Upper lobe of left lung (tissue), 4 donors: ENCODE results near the gene ILF2.

ENCODE experiments used
- CTCF ChIP-seq, 6 experiments: fragments of 450-650 bp in 4 of 6; fragments of 200-600 bp in 2 of 6; sonication (generic) in 2 of 6; IDR thresholded peaks; one replicate each; pipeline ENCODE4 v1.5.1; 2016 to 2019; ENCODE audit warnings: antibody characterized with exemption in 6 of 6
- EP300 ChIP-seq, 4 donors: sonication (generic); formaldehyde crosslinking; IDR thresholded peaks; one replicate each; pipeline ENCODE4 v1.5.1; 2017; ENCODE audit warnings: antibody characterized with exemption in 4 of 4, control low read depth in 2 of 4
- POLR2A ChIP-seq, 4 donors: fragments of 450-650 bp; IDR thresholded peaks; one replicate each; pipeline ENCODE4 v1.5.1; 2016 to 2017; ENCODE audit warnings: antibody characterized with exemption in 4 of 4, mild to moderate bottlenecking in 2 of 4

GRCh38 chr1:153669606-153670005, 1.2 kb downstream of the ILF2 start:
- no peak for TF ChIP-seq CTCF (IDR thresholded peaks at IDR 0.05)
- TF ChIP-seq POLR2A (IDR thresholded peaks at IDR 0.05), result no peak
- TF ChIP-seq EP300 (IDR thresholded peaks at IDR 0.05), result no peak
